22Rv1 (cell line): Measurements from ENCODE around the gene BRS3.

Experiments used
- H3K27ac ChIP-seq: fragments of 450-650 bp; 2 replicates; pipeline ENCODE4 v1.5.1; 2017
- ZFX ChIP-seq: fragments of 450-650 bp; IDR thresholded peaks from 2 replicates; pipeline ENCODE4 v1.6.1; 2017; ENCODE audit warnings: antibody characterized with exemption, borderline replicate concordance
- TF ChIP-seq, protein P1 (sequence below): fragments of 450-650 bp; IDR thresholded peaks from 2 replicates; pipeline ENCODE4 v1.5.1; 2017; ENCODE audit warnings: mild to moderate bottlenecking

The BRS3 gene

DNA sequence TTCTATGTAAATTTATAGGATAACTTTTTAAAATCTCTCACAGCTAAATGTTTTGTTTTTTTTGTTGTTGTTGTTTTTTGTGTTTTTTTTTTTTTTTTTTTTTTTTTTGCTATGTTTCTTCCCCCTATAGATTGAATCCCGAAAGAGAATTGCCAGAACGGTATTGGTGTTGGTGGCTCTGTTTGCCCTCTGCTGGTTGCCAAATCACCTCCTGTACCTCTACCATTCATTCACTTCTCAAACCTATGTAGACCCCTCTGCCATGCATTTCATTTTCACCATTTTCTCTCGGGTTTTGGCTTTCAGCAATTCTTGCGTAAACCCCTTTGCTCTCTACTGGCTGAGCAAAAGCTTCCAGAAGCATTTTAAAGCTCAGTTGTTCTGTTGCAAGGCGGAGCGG is 4.1 kb downstream of the BRS3 start:
- H3K27ac ChIP-seq: no peak overlapping the region

GRCh38 chrX:136493011-136493410 is 5.3 kb downstream of the BRS3 start:
- TF ChIP-seq ZFX: no peak
- TF ChIP-seq, protein P1, sequence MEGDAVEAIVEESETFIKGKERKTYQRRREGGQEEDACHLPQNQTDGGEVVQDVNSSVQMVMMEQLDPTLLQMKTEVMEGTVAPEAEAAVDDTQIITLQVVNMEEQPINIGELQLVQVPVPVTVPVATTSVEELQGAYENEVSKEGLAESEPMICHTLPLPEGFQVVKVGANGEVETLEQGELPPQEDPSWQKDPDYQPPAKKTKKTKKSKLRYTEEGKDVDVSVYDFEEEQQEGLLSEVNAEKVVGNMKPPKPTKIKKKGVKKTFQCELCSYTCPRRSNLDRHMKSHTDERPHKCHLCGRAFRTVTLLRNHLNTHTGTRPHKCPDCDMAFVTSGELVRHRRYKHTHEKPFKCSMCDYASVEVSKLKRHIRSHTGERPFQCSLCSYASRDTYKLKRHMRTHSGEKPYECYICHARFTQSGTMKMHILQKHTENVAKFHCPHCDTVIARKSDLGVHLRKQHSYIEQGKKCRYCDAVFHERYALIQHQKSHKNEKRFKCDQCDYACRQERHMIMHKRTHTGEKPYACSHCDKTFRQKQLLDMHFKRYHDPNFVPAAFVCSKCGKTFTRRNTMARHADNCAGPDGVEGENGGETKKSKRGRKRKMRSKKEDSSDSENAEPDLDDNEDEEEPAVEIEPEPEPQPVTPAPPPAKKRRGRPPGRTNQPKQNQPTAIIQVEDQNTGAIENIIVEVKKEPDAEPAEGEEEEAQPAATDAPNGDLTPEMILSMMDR: no peak
- no peak overlapping the region for H3K27ac ChIP-seq

More for the DNA sequence above, 4.1 kb downstream of the BRS3 start:
- no peak for TF ChIP-seq ZFX
- TF ChIP-seq, protein P1: no peak

DNA sequence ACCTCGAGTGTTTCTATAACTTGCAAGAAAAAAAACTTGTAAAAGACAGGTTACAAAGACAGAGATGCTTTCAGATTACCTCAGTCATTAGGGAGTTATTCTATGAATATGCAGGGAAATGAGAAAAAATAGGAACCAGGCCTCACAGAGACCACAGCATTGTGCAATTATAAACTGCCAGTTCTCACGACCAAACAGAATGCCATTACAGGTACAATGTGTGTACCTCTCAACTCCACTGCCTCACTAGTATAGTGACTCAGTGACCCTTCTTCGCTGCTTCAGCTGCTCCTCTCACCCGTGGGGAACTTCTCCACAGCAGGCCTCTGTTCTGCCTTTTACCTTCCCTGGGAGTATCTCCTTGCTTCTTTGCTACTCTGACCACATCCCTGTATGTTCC is 7.3 kb downstream of the BRS3 start:
- H3K27ac ChIP-seq: no peak overlapping the region
- TF ChIP-seq, protein P1: no peak
- no peak for TF ChIP-seq ZFX

DNA sequence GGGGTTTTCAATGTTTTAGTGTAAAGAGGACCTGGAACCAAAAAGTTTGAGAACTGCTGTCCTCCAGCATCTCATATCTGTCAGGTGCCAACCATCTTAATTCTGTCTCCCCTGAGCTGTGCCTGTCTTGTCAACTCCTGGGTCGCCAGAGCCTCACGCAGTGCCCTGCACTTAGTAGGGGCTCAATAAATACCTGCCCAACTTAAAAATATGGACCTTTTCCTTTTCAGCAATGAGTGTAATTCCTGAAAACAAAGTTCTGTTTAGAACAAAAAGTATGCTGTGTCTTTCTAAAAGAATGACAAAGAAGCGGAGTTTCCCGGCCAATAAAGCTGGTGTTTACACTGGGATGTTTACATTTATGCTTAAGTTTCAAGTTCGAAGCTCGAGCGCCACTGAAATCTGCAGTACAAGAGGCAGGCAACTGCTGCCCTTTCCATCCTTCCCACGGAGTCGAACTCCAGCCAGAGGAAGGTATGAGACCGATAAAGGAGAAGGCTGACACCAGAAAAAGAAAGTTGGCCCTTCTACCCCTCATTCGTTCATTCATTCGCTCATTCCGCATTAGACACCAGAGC is 8.5 kb downstream of the BRS3 start:
- H3K27ac ChIP-seq: peak overlapping the region; percentile 93
- TF ChIP-seq, protein P1: no peak
- TF ChIP-seq ZFX: no peak

DNA sequence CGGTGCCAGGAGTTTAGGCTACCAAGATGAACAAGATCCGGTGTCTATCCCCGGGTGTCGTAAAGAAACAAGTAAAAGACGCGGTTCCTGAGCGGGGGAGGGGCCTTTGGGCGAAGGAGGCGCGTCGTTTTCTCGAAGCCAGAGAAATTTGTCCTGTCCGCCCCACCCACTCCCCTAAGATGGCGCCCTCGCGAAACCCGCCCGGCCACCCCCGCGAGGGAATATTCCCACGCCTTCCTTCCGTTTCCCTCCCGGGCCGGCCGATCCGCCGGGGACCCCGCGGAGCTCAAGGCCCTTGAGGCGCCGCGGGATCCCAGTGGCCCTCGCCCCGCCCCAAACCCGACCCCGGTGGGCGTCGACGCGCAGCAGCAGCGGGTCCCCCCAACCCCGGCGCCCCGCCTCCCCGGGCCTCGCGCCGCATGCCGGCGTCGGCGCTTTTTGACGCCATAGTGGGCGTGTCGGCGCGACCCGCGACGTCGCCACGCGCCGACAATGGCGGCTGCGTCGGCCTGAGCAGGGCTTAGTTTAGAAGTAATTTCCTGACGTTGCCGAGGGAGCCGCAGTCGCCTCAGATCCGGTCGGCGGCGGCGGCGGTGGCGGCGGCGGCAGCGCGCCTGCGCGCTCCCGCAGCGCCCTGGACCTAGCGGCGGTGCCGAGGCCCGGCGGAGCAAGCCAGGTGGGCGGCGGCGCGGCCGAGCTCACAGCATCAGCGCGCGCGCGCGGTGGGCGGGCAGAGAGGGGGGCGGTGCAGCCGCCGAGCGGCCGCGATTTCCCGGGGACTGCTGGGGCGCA is 9.2 kb downstream of the BRS3 start:
- H3K27ac ChIP-seq: peak overlapping the region; percentile 93
- no peak for TF ChIP-seq ZFX
- TF ChIP-seq, protein P1: no peak

GRCh38 chrX:136497556-136498052 is 9.9 kb downstream of the BRS3 start, which contains the start of gene HTATSF1:
Gene HTATSF1 (plus strand): TSS chrX:136497592. CDS start chrX:136497685, 93 bp downstream.
- TF ChIP-seq, protein P1: no peak
- TF ChIP-seq ZFX: no peak
- peak within 1 kb of the TSS; percentile 93 for H3K27ac ChIP-seq

DNA sequence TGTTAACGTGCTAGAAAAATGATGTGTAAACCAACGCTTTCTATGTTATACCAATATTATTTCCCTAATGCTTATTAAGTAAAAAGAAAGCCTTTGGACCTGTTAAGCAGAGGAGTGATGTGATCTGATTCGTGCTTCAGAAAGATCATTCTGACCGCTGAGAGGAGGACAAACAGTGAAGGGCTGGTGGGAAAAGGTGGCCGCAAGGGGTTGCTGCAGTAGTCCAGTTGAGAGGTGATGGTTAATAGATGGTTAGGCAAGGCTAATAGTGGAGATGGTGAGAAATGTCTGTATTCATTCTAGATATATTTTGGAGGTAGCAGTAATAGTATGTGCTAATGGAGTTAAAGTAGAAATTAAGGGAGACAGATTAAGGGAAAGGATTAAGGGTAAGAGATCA is 31.3 kb downstream of the BRS3 start:
- no peak for TF ChIP-seq ZFX
- TF ChIP-seq, protein P1: no peak
- no peak overlapping the region for H3K27ac ChIP-seq
